Liver (tissue), 9 donors: ENCODE measurements around the gene AK1. TPM values are rescaled to one million over a fixed set of nuclear protein-coding genes. Genes with fewer than 3 reads are reported as not detected.

Experiments used
- DNase-seq: peaks from one replicate; pipeline ENCODE4 v3.0.0-alpha.2; 2017; ENCODE audit warnings: low spot score
- H3K27ac ChIP-seq, 2 donors: one replicate each; pipeline ENCODE4 v1.7.0; 2013; ENCODE audit warnings: inconsistent platforms in 2 of 2, low read length in 2 of 2, control low read depth in 1 of 2, low read depth in 1 of 2, mild to moderate bottlenecking in 1 of 2
- H3K27me3 ChIP-seq, 4 donors: one replicate each; pipeline versions ENCODE4 v1.6.1 to v1.7.0; 2013; ENCODE audit warnings: low read length in 3 of 4, inconsistent platforms in 1 of 4, mild to moderate bottlenecking in 1 of 4, moderate library complexity in 1 of 4; ENCODE audit not compliant: control insufficient read depth in 4 of 4, insufficient read depth in 4 of 4
- H3K36me3 ChIP-seq, 4 donors: one replicate each; pipeline versions ENCODE4 v1.6.1 to v1.7.0; 2013; ENCODE audit warnings: low read length in 3 of 4, mild to moderate bottlenecking in 3 of 4, low read depth in 1 of 4, moderate library complexity in 1 of 4; ENCODE audit not compliant: control insufficient read depth in 4 of 4, insufficient read depth in 3 of 4
- H3K4me1 ChIP-seq, 4 donors: one replicate each; pipeline versions ENCODE4 v1.6.1 to v1.7.0; 2013; ENCODE audit warnings: low read length in 3 of 4, mild to moderate bottlenecking in 3 of 4, moderate library complexity in 1 of 4; ENCODE audit not compliant: control insufficient read depth in 4 of 4, insufficient read depth in 4 of 4
- H3K4me3 ChIP-seq, 3 donors: one replicate each; pipeline versions ENCODE4 v1.6.1 to v1.7.0; 2013; ENCODE audit warnings: low read length in 3 of 3, control low read depth in 1 of 3, low read depth in 1 of 3, mild to moderate bottlenecking in 1 of 3
- H3K9ac ChIP-seq, 2 donors: one replicate each; pipeline ENCODE4 v1.7.0; 2013; ENCODE audit warnings: low read length in 2 of 2, mild to moderate bottlenecking in 2 of 2, moderate library complexity in 2 of 2, control low read depth in 1 of 2, low read depth in 1 of 2
- H3K9me3 ChIP-seq, 4 donors: one replicate each; pipeline versions ENCODE4 v1.6.1 to v1.7.0; 2013; ENCODE audit warnings: low read length in 3 of 4; ENCODE audit not compliant: control insufficient read depth in 4 of 4
- EGR1 ChIP-seq, 2 donors: IDR thresholded peaks; 2 replicates each; pipeline ENCODE4 v1.6.1; 2016 to 2018; ENCODE audit warnings: antibody characterized with exemption in 2 of 2, low read depth in 2 of 2
- FOXA1 ChIP-seq: IDR thresholded peaks from 2 replicates; pipeline ENCODE4 v1.6.1; 2016; ENCODE audit warnings: antibody characterized with exemption
- FOXA2 ChIP-seq: IDR thresholded peaks from 2 replicates; pipeline ENCODE4 v1.6.1; 2016; ENCODE audit warnings: antibody characterized with exemption
- HNF4A ChIP-seq, 2 donors: conservative IDR thresholded peaks; 2 replicates each; pipeline ENCODE4 v1.6.1; 2016; ENCODE audit warnings: antibody characterized with exemption in 2 of 2, mild to moderate bottlenecking in 2 of 2
- HNF4G ChIP-seq: IDR thresholded peaks from 2 replicates; pipeline ENCODE4 v1.6.1; 2016; ENCODE audit warnings: antibody characterized with exemption
- NR2F2 ChIP-seq: IDR thresholded peaks from 2 replicates; pipeline ENCODE4 v1.6.1; 2016; ENCODE audit warnings: antibody characterized with exemption
- YY1 ChIP-seq: IDR thresholded peaks from 2 replicates; pipeline ENCODE4 v1.6.1; 2016; ENCODE audit warnings: antibody characterized with exemption, mild to moderate bottlenecking
- WGBS: extraction: QIAGEN DNeasy Blood & Tissue Kit; methylation state at CpG from one replicate; pipeline ENCODE4 v1.1.7; 2013; 5-methylcytosine and 5-hydroxymethylcytosine counted together
- polyA plus RNA-seq, 2 donors: library from polyadenylated mRNA; stranded (reverse) in 1 of 2; unstranded in 1 of 2; fragments of 200-250 nt in 1 of 2; fragments of >200 nt in 1 of 2; fragmentation: Nextera tagmentation in 1 of 2; extraction: Ambion mirVana in 1 of 2; gene quantifications; one replicate each; pipeline versions ENCODE4 v1.2.1 to v1.2.3, GENCODE V29; 2013 to 2015
- total RNA-seq, 2 donors: library from RNA; depleted of rRNA; stranded (reverse); fragments of >200 nt; gene quantifications; one replicate each; pipeline ENCODE4 v1.2.3, GENCODE V29; 2014
- TF ChIP-seq, protein P1 (sequence below): IDR thresholded peaks from 2 replicates; pipeline ENCODE4 v1.6.1; 2016; ENCODE audit warnings: antibody characterized with exemption
- TF ChIP-seq, protein P2 (sequence below): IDR thresholded peaks from 2 replicates; pipeline ENCODE4 v1.6.1; 2016; ENCODE audit warnings: antibody characterized with exemption, mild to moderate bottlenecking
- TF ChIP-seq, protein P3 (sequence below): IDR thresholded peaks from 2 replicates; pipeline ENCODE4 v1.6.1; 2016; ENCODE audit warnings: antibody characterized with exemption
- TF ChIP-seq, protein P4 (sequence below): IDR thresholded peaks from 2 replicates; pipeline ENCODE4 v1.6.1; 2016; ENCODE audit warnings: antibody characterized with exemption
- donor health status: healthy.
- donor health status: healthy.
- donor health status: healthy.
- donor health status: healthy.
- donor health status: healthy.

AK1 gene
- total and polyA plus RNA-seq, 4 donors: 10.6 to 78.3 (median 29.6) TPM

DNA sequence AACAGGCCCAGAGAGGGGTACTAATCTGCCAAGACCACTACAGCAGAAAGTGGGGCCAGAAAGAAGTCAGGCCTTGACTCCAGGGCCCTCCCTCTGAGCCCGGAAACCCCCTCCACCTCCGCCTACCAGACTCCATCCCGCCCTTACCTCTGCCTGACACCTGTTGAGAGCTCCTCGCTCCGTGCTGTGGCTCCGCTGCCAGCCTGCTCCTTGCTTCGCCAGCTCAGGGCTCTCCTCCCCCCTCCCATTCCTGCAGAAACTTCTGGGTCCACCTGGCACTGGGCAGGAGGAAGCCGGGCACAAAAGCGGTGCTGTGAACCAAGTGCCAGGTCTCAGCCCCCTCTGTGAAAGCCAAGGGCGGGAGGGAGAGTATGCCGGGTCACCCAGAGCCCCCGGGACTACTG is 28.3 kb upstream of the AK1 start:
- no peak overlapping the region for H3K9ac ChIP-seq
- DNase-seq: no peak
- peaks cover 0 to 1% (median 0%) of the 10 kb centered on the region in 4 donors for H3K36me3 ChIP-seq
- H3K4me1 ChIP-seq: peaks cover 0 to 5% (median 4%) of the 10 kb centered on the region in 4 donors
- no peak overlapping the region for H3K4me3 ChIP-seq
- H3K9me3 ChIP-seq: no peaks in the 10 kb centered on the region
- H3K27ac ChIP-seq: peak overlapping the region; percentile 64 to 66
- TF ChIP-seq, protein P1, sequence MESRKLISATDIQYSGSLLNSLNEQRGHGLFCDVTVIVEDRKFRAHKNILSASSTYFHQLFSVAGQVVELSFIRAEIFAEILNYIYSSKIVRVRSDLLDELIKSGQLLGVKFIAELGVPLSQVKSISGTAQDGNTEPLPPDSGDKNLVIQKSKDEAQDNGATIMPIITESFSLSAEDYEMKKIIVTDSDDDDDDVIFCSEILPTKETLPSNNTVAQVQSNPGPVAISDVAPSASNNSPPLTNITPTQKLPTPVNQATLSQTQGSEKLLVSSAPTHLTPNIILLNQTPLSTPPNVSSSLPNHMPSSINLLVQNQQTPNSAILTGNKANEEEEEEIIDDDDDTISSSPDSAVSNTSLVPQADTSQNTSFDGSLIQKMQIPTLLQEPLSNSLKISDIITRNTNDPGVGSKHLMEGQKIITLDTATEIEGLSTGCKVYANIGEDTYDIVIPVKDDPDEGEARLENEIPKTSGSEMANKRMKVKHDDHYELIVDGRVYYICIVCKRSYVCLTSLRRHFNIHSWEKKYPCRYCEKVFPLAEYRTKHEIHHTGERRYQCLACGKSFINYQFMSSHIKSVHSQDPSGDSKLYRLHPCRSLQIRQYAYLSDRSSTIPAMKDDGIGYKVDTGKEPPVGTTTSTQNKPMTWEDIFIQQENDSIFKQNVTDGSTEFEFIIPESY: no peak
- no peak for TF ChIP-seq HNF4A (conservative IDR thresholded peaks at IDR 0.05)
- H3K27me3 ChIP-seq: no peaks in the 10 kb centered on the region
- 75% methylated on average over 12 of the region's 12 CpGs for whole genome bisulfite sequencing

DNA sequence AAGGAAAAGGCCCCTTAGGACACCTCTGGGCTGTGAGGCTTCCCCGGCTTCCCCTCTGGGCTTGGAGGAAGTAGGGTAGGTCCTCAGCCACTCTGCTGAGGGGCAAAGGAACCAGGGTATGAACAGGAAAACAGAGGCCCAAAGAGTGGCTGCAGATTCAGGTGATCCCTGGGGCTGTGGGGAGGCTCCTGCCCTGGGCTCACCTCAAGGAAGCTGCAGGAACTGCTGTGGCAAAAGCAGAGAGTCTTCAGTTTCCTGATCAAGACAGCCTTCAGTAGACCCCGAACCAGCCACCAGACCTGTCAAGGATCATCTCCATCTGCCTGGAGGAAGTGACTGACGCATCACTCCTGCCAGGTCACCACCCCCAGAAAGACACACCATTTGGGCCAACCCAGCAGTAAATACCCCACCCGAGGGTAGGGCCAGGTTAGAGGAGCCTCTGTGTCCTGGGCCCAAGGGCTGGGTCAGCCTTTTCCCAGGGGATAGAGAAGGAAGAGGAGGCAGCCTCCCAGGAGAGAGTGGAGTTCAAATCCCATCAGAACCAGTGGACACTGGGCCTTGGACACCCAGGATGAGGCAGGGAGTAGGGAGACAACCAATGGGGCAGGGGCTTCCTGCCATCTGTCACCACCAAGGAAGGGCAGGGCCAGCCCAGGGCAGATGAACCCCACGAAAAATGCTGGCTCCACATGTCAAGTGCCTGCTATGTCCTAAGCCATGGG is 27.7 kb upstream of the AK1 start:
- 70% methylated on average over 5 of the region's 5 CpGs for WGBS
- no peak overlapping the region for H3K4me3 ChIP-seq
- no peak for DNase-seq

DNA sequence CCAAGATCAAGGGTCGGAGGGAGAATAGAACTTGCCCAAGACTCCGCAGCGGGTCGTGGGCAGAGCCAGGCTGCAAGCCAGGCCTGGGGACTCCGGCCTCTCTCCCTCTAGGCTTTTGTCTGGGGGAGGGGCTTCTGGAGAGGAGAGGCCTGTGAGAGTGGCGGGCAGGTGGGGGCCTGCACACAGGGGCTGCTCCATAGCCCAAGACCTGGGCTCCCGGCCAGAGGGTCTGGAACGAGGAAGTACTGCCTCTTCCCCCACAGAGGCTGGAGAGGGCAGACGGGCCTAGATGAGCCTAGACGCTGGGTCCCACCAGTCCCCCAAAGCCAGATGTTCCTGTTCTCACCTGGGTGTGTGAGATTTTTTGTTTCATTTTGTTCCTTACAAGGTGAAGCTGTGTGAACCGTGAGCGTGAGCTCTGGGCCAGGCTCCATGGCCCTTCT is 27.1 kb upstream of the AK1 start:
- Histone ChIP-seq H3K9ac (peak overlapping the region in 1 of 2 donors; percentile 24), H3K9me3 (no peaks in the 10 kb centered on the region), H3K27ac (peak overlapping the region; percentile 64 to 66), H3K4me1 (peaks cover 3 to 10% (median 6%) of the 10 kb centered on the region in 4 donors), H3K27me3 (no peaks in the 10 kb centered on the region), H3K4me3 (no peak overlapping the region), H3K36me3 (peaks cover 0 to 1% (median 0%) of the 10 kb centered on the region in 4 donors)
- WGBS: 65% methylated on average over 12 of the region's 12 CpGs
- TF ChIP-seq, protein P2, sequence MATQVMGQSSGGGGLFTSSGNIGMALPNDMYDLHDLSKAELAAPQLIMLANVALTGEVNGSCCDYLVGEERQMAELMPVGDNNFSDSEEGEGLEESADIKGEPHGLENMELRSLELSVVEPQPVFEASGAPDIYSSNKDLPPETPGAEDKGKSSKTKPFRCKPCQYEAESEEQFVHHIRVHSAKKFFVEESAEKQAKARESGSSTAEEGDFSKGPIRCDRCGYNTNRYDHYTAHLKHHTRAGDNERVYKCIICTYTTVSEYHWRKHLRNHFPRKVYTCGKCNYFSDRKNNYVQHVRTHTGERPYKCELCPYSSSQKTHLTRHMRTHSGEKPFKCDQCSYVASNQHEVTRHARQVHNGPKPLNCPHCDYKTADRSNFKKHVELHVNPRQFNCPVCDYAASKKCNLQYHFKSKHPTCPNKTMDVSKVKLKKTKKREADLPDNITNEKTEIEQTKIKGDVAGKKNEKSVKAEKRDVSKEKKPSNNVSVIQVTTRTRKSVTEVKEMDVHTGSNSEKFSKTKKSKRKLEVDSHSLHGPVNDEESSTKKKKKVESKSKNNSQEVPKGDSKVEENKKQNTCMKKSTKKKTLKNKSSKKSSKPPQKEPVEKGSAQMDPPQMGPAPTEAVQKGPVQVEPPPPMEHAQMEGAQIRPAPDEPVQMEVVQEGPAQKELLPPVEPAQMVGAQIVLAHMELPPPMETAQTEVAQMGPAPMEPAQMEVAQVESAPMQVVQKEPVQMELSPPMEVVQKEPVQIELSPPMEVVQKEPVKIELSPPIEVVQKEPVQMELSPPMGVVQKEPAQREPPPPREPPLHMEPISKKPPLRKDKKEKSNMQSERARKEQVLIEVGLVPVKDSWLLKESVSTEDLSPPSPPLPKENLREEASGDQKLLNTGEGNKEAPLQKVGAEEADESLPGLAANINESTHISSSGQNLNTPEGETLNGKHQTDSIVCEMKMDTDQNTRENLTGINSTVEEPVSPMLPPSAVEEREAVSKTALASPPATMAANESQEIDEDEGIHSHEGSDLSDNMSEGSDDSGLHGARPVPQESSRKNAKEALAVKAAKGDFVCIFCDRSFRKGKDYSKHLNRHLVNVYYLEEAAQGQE: no peak
- TF ChIP-seq, protein P3, sequence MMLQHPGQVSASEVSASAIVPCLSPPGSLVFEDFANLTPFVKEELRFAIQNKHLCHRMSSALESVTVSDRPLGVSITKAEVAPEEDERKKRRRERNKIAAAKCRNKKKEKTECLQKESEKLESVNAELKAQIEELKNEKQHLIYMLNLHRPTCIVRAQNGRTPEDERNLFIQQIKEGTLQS: no peak
- no peak for TF ChIP-seq FOXA1
- TF ChIP-seq, protein P4, sequence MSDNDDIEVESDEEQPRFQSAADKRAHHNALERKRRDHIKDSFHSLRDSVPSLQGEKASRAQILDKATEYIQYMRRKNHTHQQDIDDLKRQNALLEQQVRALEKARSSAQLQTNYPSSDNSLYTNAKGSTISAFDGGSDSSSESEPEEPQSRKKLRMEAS: no peak
- no peak for TF ChIP-seq HNF4A (conservative IDR thresholded peaks at IDR 0.05)
- TF ChIP-seq EGR1 (IDR thresholded peaks at IDR 0.05; ENCODE audit: low read depth in 2 of 2): no peak
- no peak for TF ChIP-seq YY1
- TF ChIP-seq, protein P1: no peak
- TF ChIP-seq HNF4G: no peak
- DNase-seq: no peak

More for the DNA sequence above, 27.7 kb upstream of the AK1 start:
- H3K9me3 ChIP-seq: no peaks in the 10 kb centered on the region
- H3K27me3 ChIP-seq: no peaks in the 10 kb centered on the region
- peaks cover 0 to 1% (median 0%) of the 10 kb centered on the region in 4 donors for H3K36me3 ChIP-seq
- TF ChIP-seq EGR1 (IDR thresholded peaks at IDR 0.05; ENCODE audit: low read depth in 2 of 2) (no peak), HNF4A (conservative IDR thresholded peaks at IDR 0.05) (no peak), NR2F2 (no peak), FOXA2 (no peak), HNF4G (no peak)
- TF ChIP-seq, protein P2: no peak
- H3K9ac ChIP-seq: peak overlapping the region in 1 of 2 donors; percentile 24
- peaks cover 0 to 5% (median 3%) of the 10 kb centered on the region in 4 donors for H3K4me1 ChIP-seq
- H3K27ac ChIP-seq: peak overlapping the region; percentile 64 to 66
